Natural killer cell (primary cell): ENCODE results near the gene NAA60. TPM values are rescaled to one million over a fixed set of nuclear protein-coding genes. Genes with fewer than 3 reads are reported as not detected.

Source experiments
- ATAC-seq, 3 donors: fragments of 150-1000 bp in 2 of 3; fragments of 200-7000 bp in 1 of 3; cut with Tn5 transposase; 1 replicate in 1 of 3; 2 replicates in 2 of 3; pipeline ENCODE4 v1.10.0; 2021; ENCODE audit warnings: mild to moderate bottlenecking in 2 of 3, moderate library complexity in 2 of 3
- DNase-seq, 2 donors: peaks; one replicate each; pipeline versions ENCODE4 v3.0.0 to v3.0.0-alpha.2; 2013 to 2021; ENCODE audit warnings: mixed read lengths in 1 of 2
- H3K27ac ChIP-seq: one replicate; pipeline ENCODE4 v1.5.1; 2013; ENCODE audit warnings: mild to moderate bottlenecking, low read length
- H3K27me3 ChIP-seq: one replicate; pipeline ENCODE4 v1.6.1; 2013; ENCODE audit warnings: low read length; ENCODE audit not compliant: control insufficient read depth, insufficient read depth
- H3K36me3 ChIP-seq: one replicate; pipeline ENCODE4 v1.6.1; 2013; ENCODE audit warnings: low read length; ENCODE audit not compliant: control insufficient read depth, insufficient read depth
- H3K4me1 ChIP-seq: one replicate; pipeline ENCODE4 v1.6.1; 2013; ENCODE audit warnings: low read length; ENCODE audit not compliant: control insufficient read depth, insufficient read depth
- H3K4me3 ChIP-seq: one replicate; pipeline ENCODE4 v1.5.1; 2013; ENCODE audit warnings: low read length
- H3K9me3 ChIP-seq: one replicate; pipeline ENCODE4 v1.6.1; 2013; ENCODE audit warnings: low read length; ENCODE audit not compliant: control insufficient read depth, insufficient read depth
- H3K27ac Mint-ChIP-seq, 2 donors: one replicate each; pipeline ENCODE4 v1.8.0; 2022; ENCODE audit warnings: mild to moderate bottlenecking in 2 of 2, mixed read lengths in 2 of 2, moderate library complexity in 1 of 2
- H3K27me3 Mint-ChIP-seq, 2 donors: one replicate each; pipeline ENCODE4 v1.8.0; 2022; ENCODE audit warnings: low read depth in 2 of 2, mixed read lengths in 2 of 2
- H3K36me3 Mint-ChIP-seq: one replicate; pipeline ENCODE4 v1.8.0; 2022; ENCODE audit warnings: mixed read lengths
- H3K4me1 Mint-ChIP-seq, 2 donors: one replicate each; pipeline ENCODE4 v1.8.0; 2022; ENCODE audit warnings: mixed read lengths in 2 of 2
- H3K4me3 Mint-ChIP-seq: one replicate; pipeline ENCODE4 v1.8.0; 2022; ENCODE audit warnings: mild to moderate bottlenecking, moderate library complexity, mixed read lengths
- H3K9me3 Mint-ChIP-seq, 2 donors: one replicate each; pipeline ENCODE4 v1.8.0; 2022; ENCODE audit warnings: mixed read lengths in 2 of 2
- CTCF ChIP-seq: fragments of 200-600 bp; IDR thresholded peaks from one replicate; pipeline ENCODE4 v1.8.0; 2022; ENCODE audit warnings: antibody characterized with exemption
- WGBS: methylation state at CpG from one replicate; pipeline ENCODE4 v1.1.7; 2013; ENCODE audit warnings: missing lambda C conversion rate; ENCODE audit not compliant: insufficient coverage; 5-methylcytosine and 5-hydroxymethylcytosine counted together
- intact Hi-C: fragments of 100-400 bp; cut with micrococcal nuclease; formaldehyde crosslinking; loops from one replicate; pipeline ENCODE4 v1.14.2; 2022
- total RNA-seq, 4 donors: library from RNA; stranded (reverse); fragments of 120-200 nt in 1 of 4; gene quantifications; one replicate each; pipeline versions ENCODE4 v1.2.3 to v1.2.4, GENCODE V29; 2013 to 2022

The NAA60 gene
- total RNA-seq, 3 donors from 2014 or later (not counting 1 experiment from before 2014, with no cell fraction given), result 45.1 to 69.0 (median 58.9) TPM

- no peak for DNase-seq
- Mint-ChIP-seq H3K27me3 (no peaks in the 10 kb centered on the region), H3K4me3 (no peak overlapping the region), H3K36me3 (peaks cover 7% of the 10 kb centered on the region), H3K4me1 (no peaks in the 10 kb centered on the region), H3K27ac (no peak overlapping the region), H3K9me3 (no peaks in the 10 kb centered on the region)
- ATAC-seq, result no peak
- H3K4me1 ChIP-seq, result no peaks in the 10 kb centered on the region
- no peaks in the 10 kb centered on the region for H3K27me3 ChIP-seq
- TF ChIP-seq CTCF, result no peak
- H3K36me3 ChIP-seq, result peaks cover 21% of the 10 kb centered on the region
- H3K27ac ChIP-seq, result no peak overlapping the region
- WGBS, result 98% methylated on average over 3 of the region's 4 CpGs
- no peaks in the 10 kb centered on the region for H3K9me3 ChIP-seq
- H3K4me3 ChIP-seq, result no peak overlapping the region
- intact Hi-C loops, result no loop called here
These were observed 72.4 kb downstream of the NAA60 start for GRCh38 chr16:3515897-3516296.

DNA sequence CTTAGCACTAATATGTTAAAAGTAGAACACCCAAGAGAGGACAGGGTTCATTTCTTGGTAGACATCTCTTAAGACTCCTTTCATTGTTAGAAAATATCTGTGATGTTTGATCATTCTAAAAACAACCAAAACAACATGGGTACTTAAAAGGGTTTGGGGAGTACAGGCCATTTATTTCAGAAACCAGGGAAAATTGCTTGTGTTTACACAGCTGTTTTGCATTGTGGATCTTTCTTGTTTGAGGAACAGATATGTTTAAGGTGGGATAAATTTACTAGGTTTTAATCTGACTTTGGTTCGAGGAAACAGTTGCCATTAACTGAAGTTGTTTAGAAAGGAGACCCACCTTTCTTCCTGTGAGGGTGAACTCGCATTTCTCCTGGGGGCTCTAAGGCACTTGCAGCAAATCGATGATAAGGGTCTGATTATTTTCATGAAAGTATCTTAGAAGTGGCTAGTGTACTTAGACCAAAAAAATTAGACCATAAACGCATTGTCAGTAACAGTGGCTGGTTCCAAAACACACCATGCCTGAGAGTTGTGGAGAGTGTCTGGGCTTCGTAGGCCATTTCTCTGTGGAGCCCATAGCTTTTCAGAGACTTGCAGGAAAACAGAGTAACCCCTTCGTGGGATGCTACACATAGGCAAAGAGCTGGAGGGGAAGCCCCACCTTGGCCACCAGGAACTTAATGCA lies 75.0 kb downstream of the NAA60 start:
- no peaks in the 10 kb centered on the region for H3K27me3 ChIP-seq
- H3K9me3 Mint-ChIP-seq, result no peaks in the 10 kb centered on the region
- no peak overlapping the region for H3K4me3 Mint-ChIP-seq
- H3K4me1 Mint-ChIP-seq, result no peaks in the 10 kb centered on the region
- H3K4me3 ChIP-seq, result no peak overlapping the region
- H3K4me1 ChIP-seq, result no peaks in the 10 kb centered on the region
- WGBS, result 92% methylated on average over 6 of the region's 6 CpGs
- intact Hi-C loops, result no loop called here
- DNase-seq (no peak), ATAC-seq (no peak)
- peaks cover 18% of the 10 kb centered on the region for H3K36me3 ChIP-seq
- no peaks in the 10 kb centered on the region for H3K27me3 Mint-ChIP-seq
- no peak overlapping the region for H3K27ac Mint-ChIP-seq
- TF ChIP-seq CTCF, result no peak
- H3K36me3 Mint-ChIP-seq, result peaks cover 7% of the 10 kb centered on the region
- H3K9me3 ChIP-seq, result no peaks in the 10 kb centered on the region
- H3K27ac ChIP-seq, result no peak overlapping the region

GRCh38 chr16:3518986-3519348 lies 75.5 kb downstream of the NAA60 start:
- DNase-seq, result no peak
- no peaks in the 10 kb centered on the region for H3K27me3 Mint-ChIP-seq
- no peak overlapping the region for H3K4me3 Mint-ChIP-seq
- intact Hi-C loops, result no loop called here
- Histone ChIP-seq H3K4me3 (no peak overlapping the region), H3K27ac (no peak overlapping the region), H3K9me3 (no peaks in the 10 kb centered on the region), H3K27me3 (no peaks in the 10 kb centered on the region), H3K4me1 (no peaks in the 10 kb centered on the region), H3K36me3 (peaks cover 13% of the 10 kb centered on the region)
- ATAC-seq, result no peak
- H3K36me3 Mint-ChIP-seq, result peaks cover 7% of the 10 kb centered on the region
- no peaks in the 10 kb centered on the region for H3K4me1 Mint-ChIP-seq
- no peak for TF ChIP-seq CTCF
- WGBS, result over 99% methylated on average over 8 of the region's 8 CpGs
- H3K9me3 Mint-ChIP-seq, result no peaks in the 10 kb centered on the region
- no peak overlapping the region for H3K27ac Mint-ChIP-seq

GRCh38 chr16:3519581-3519980 lies 76.1 kb downstream of the NAA60 start:
- Histone ChIP-seq H3K9me3 (no peaks in the 10 kb centered on the region), H3K36me3 (peaks cover 9% of the 10 kb centered on the region), H3K27ac (no peak overlapping the region), H3K4me1 (no peaks in the 10 kb centered on the region), H3K4me3 (no peak overlapping the region), H3K27me3 (no peaks in the 10 kb centered on the region)
- H3K9me3 Mint-ChIP-seq, result no peaks in the 10 kb centered on the region
- ATAC-seq (no peak), DNase-seq (no peak)
- H3K27ac Mint-ChIP-seq, result no peak overlapping the region
- no peaks in the 10 kb centered on the region for H3K4me1 Mint-ChIP-seq
- intact Hi-C loops, result no loop called here
- H3K36me3 Mint-ChIP-seq, result peaks cover 7% of the 10 kb centered on the region
- TF ChIP-seq CTCF, result no peak
- no peaks in the 10 kb centered on the region for H3K27me3 Mint-ChIP-seq
- 98% methylated on average over 2 of the region's 2 CpGs for WGBS
- H3K4me3 Mint-ChIP-seq, result no peak overlapping the region
